Muscle of back (tissue), 13 donors: ENCODE data around the gene TEX264. TPM values are rescaled to one million over a fixed set of nuclear protein-coding genes. Genes with fewer than 3 reads are reported as not detected.
"Not testable (repeated sequence)": the region's sequence is repeated elsewhere in the genome, so short reads cannot be mapped to it uniquely, and the experiment has no call there.

ENCODE experiments used
- DNase-seq, 3 donors: peaks; one replicate each; pipeline versions ENCODE4 v3.0.0 to v3.0.0-alpha.2; 2013
- long read RNA-seq, 9 donors: transcript quantifications; one replicate each; lab custom pipeline, GENCODE V29; 2026
- polyA plus RNA-seq, 10 donors: library from polyadenylated mRNA; unstranded; fragments of 120-200 nt; gene quantifications; one replicate each; pipeline ENCODE4 v1.2.1, GENCODE V29; 2013; ENCODE audit not compliant: insufficient read length in 10 of 10

Gene TEX264
- polyA plus RNA-seq: 10 to 100 TPM; 17.2 to 25.2 (median 20.6) TPM
- long read RNA-seq, donor 1, partial matches to known transcripts: 0 of 6 reads
- long read RNA-seq, donor 1, other reads (novel, unspliced or antisense): 0 of 6 reads
- long read RNA-seq, donor 2, transcript TEX264-201 (5 exons, 1,340 nt): major isoform, 8 of 10 reads
- long read RNA-seq, donor 2, partial matches to known transcripts: 0 of 10 reads
- long read RNA-seq, donor 2, other reads (novel, unspliced or antisense): 0 of 10 reads
- long read RNA-seq, donor 3: 0 reads
- long read RNA-seq, donor 4, transcript TEX264-201 (5 exons, 1,340 nt): major isoform, 9 of 18 reads
- long read RNA-seq, donor 4, partial matches to known transcripts: 7 of 18 reads
- long read RNA-seq, donor 4, other reads (novel, unspliced or antisense): 0 of 18 reads
- long read RNA-seq, donor 5, transcript TEX264-201 (5 exons, 1,340 nt): major isoform, 8 of 11 reads
- long read RNA-seq, donor 5, partial matches to known transcripts: 0 of 11 reads
- long read RNA-seq, donor 5, other reads (novel, unspliced or antisense): 0 of 11 reads
- long read RNA-seq, donor 6, transcript TEX264-201 (5 exons, 1,340 nt): major isoform, 12 of 24 reads
- long read RNA-seq, donor 6, partial matches to known transcripts: 12 of 24 reads
- long read RNA-seq, donor 6, other reads (novel, unspliced or antisense): 0 of 24 reads
- long read RNA-seq, donor 7, transcript TEX264-201 (5 exons, 1,340 nt): major isoform, 7 of 15 reads
- long read RNA-seq, donor 7, partial matches to known transcripts: 6 of 15 reads
- long read RNA-seq, donor 7, other reads (novel, unspliced or antisense): 0 of 15 reads
- long read RNA-seq, donor 8, transcript TEX264-201 (5 exons, 1,340 nt): major isoform, 6 of 6 reads
- long read RNA-seq, donor 8, partial matches to known transcripts: 0 of 6 reads
- long read RNA-seq, donor 8, other reads (novel, unspliced or antisense): 0 of 6 reads
- long read RNA-seq, donor 9: 0 reads

- peak; percentile 72 to 93 (median 90) for DNase-seq
Measured at GRCh38 chr3:51670823-51671733, at the start of gene TEX264. Gene TEX264 (plus strand): TSS chr3:51671252. CDS start chr3:51674305, 3,053 bp downstream.

GRCh38 chr3:51622413-51622812 lies 48.6 kb upstream of the TEX264 start:
- no peak for DNase-seq

- peak; percentile 41 to 77 (median 61) for DNase-seq
Measured at GRCh38 chr3:51622868-51623267, 48.2 kb upstream of the TEX264 start.

- no peak for DNase-seq
Measured at GRCh38 chr3:51630513-51630912, 40.5 kb upstream of the TEX264 start.

GRCh38 chr3:51637144-51637940 lies 33.7 kb upstream of the TEX264 start:
- no peak for DNase-seq

GRCh38 chr3:51637941-51638471 lies 33.0 kb upstream of the TEX264 start:
- peak; percentile 10 to 41 (median 17) for DNase-seq

GRCh38 chr3:51642462-51642861 lies 28.6 kb upstream of the TEX264 start:
- peak in 1 of 3 donors; percentile 15 for DNase-seq

GRCh38 chr3:51646091-51646490 lies 25.0 kb upstream of the TEX264 start:
- DNase-seq: no peak

- not testable (repeated sequence) for DNase-seq
Measured at GRCh38 chr3:51652103-51652502, 18.9 kb upstream of the TEX264 start.

- DNase-seq: not testable (repeated sequence)
Measured at GRCh38 chr3:51653409-51653808, 17.6 kb upstream of the TEX264 start.

GRCh38 chr3:51657234-51657633 lies 13.8 kb upstream of the TEX264 start:
- no peak for DNase-seq

GRCh38 chr3:51659942-51660341 lies 11.1 kb upstream of the TEX264 start:
- DNase-seq: no peak

- DNase-seq: no peak
Measured at GRCh38 chr3:51662456-51662855, 8.6 kb upstream of the TEX264 start.

GRCh38 chr3:51668756-51669155 lies 2.3 kb upstream of the TEX264 start:
- no peak for DNase-seq

GRCh38 chr3:51669241-51670052 lies 1.6 kb upstream of the TEX264 start:
- peak; percentile 47 to 83 (median 73) for DNase-seq

- DNase-seq: no peak
Measured at GRCh38 chr3:51670053-51670822, 814 bp upstream of the TEX264 start.

GRCh38 chr3:51671734-51672475 lies 853 bp downstream of the TEX264 start:
- peak in 2 of 3 donors; percentile 42 to 85 for DNase-seq
